K562 (cell line): ENCODE data around the gene HNRNPA3. TPM values are rescaled to one million over a fixed set of nuclear protein-coding genes. Genes with fewer than 3 reads are reported as not detected.

Experiments used
- ATAC-seq: fragments of 200-7000 bp; cut with Tn5 transposase; 3 replicates; pipeline ENCODE4 v1.9.1; 2020; ENCODE audit warnings: moderate library complexity
- BruUV-seq: library from RNA; stranded (reverse); fragments of 400-500 nt; replicated peaks from 2 replicates; lab custom pipeline; 2021; lab: Mats Ljungman, UMichigan
- CTCF ChIA-PET: fragments of 300-600 bp; formaldehyde crosslinking; extraction: SDS; loops from one replicate; lab custom pipeline; 2021; ENCODE audit warnings: low intra/inter-chr PET ratio; lab: Yijun Ruan, JAX
- POLR2A ChIA-PET: fragments of 300-600, 350-650 bp; sonication (Branson Sonifier 250); formaldehyde crosslinking; extraction: SDS; loops from one replicate; lab custom pipeline; 2021; ENCODE audit warnings: antibody characterized with exemption, inconsistent platforms; lab: Yijun Ruan, JAX
- DNase-seq, 4 experiments: peaks; one replicate each; pipeline versions ENCODE4 v3.0.0 to v3.0.0-alpha.2; 2011 to 2018; ENCODE audit warnings: low spot score in 3 of 4, mixed read lengths in 3 of 4; ENCODE audit errors: extremely low read depth in 1 of 4
- FAIRE-seq: peaks from 2 replicates; lab custom pipeline; 2011; peaks lifted over from hg19 to GRCh38; lab: Jason Lieb, UNC
- H2AFZ ChIP-seq: 2 replicates; pipeline ENCODE4 v1.6.0; 2011; ENCODE audit warnings: low read depth, low read length, control low read depth, inconsistent platforms
- H3K27ac ChIP-seq: fragments of 200-600 bp; 3 replicates; pipeline ENCODE4 v1.8.0; 2011; ENCODE audit warnings: low read depth, mild to moderate bottlenecking, control low read depth, inconsistent platforms, low read length, moderate library complexity, mixed read lengths; ENCODE audit errors: extremely low read depth
- H3K27me3 ChIP-seq, 2 experiments: fragments of 300-600 bp in 1 of 2; 2 replicates in 1 of 2; 3 replicates in 1 of 2; pipeline versions ENCODE4 v1.6.0 to v1.8.0; 2011; ENCODE audit warnings: inconsistent platforms in 2 of 2, low read length in 2 of 2, mild to moderate bottlenecking in 1 of 2, mixed read lengths in 1 of 2, moderate library complexity in 1 of 2; ENCODE audit not compliant: control insufficient read depth in 2 of 2, insufficient read depth in 2 of 2
- H3K36me3 ChIP-seq: fragments of 300-600 bp; 3 replicates; pipeline ENCODE4 v1.8.0; 2011; ENCODE audit warnings: mild to moderate bottlenecking, low read length, inconsistent platforms; ENCODE audit not compliant: control insufficient read depth, insufficient read depth
- H3K4me1 ChIP-seq, 2 experiments: fragments of 200-600 bp in 1 of 2; replicated peaks in 1 of 2; 2 replicates in 1 of 2; 3 replicates in 1 of 2; pipeline versions ENCODE4 v1.5.1 to v1.8.0; 2011; ENCODE audit warnings: inconsistent platforms in 2 of 2, low read length in 2 of 2, mild to moderate bottlenecking in 1 of 2, mixed read lengths in 1 of 2, moderate library complexity in 1 of 2; ENCODE audit not compliant: control insufficient read depth in 2 of 2, insufficient read depth in 2 of 2
- H3K4me2 ChIP-seq: 2 replicates; pipeline ENCODE4 v1.6.1; 2011; ENCODE audit warnings: low read length, control low read depth, inconsistent platforms, mixed read lengths; ENCODE audit not compliant: insufficient read depth
- H3K4me3 ChIP-seq: fragments of 200-600 bp; sonication (generic), shearing (Covaris generic); 2 replicates; pipeline ENCODE4 v1.5.1; 2016; ENCODE audit warnings: control low read depth, inconsistent platforms
- H3K79me2 ChIP-seq: fragments of 200-600 bp; 3 replicates; pipeline ENCODE4 v1.8.0; 2011; ENCODE audit warnings: low read length, inconsistent platforms; ENCODE audit not compliant: control insufficient read depth, insufficient read depth
- H3K9ac ChIP-seq, 2 experiments: 2 replicates each; pipeline versions ENCODE4 v1.6.0 to v1.6.1; 2011; ENCODE audit warnings: low read depth in 2 of 2, low read length in 2 of 2, control low read depth in 1 of 2, inconsistent platforms in 1 of 2, mild to moderate bottlenecking in 1 of 2, mixed read lengths in 1 of 2; ENCODE audit not compliant: insufficient read depth in 1 of 2
- H3K9me1 ChIP-seq: one replicate; pipeline ENCODE4 v1.6.0; 2011; ENCODE audit warnings: inconsistent platforms, mild to moderate bottlenecking, low read length, moderate library complexity; ENCODE audit not compliant: control insufficient read depth, insufficient read depth
- H3K9me3 ChIP-seq: replicated peaks from 2 replicates; pipeline ENCODE4 v1.5.1; 2011; ENCODE audit warnings: low read depth, low read length, inconsistent platforms; ENCODE audit not compliant: control insufficient read depth, insufficient read depth
- H4K20me1 ChIP-seq: replicated peaks from 2 replicates; pipeline ENCODE4 v1.6.1; 2011; ENCODE audit warnings: low read length, inconsistent platforms, mixed read lengths; ENCODE audit not compliant: control insufficient read depth, insufficient read depth
- DPF2 ChIP-seq: fragments of 450-650 bp; IDR thresholded peaks from 2 replicates; pipeline ENCODE4 v1.6.1; 2016
- E2F3 ChIP-seq: fragments of 250-450 bp; sonication (Bioruptor Pico); IDR thresholded peaks from 2 replicates; pipeline ENCODE4 v1.4.0; 2020; ENCODE audit warnings: mild to moderate bottlenecking
- NFIC ChIP-seq: fragments of 450-650 bp; IDR thresholded peaks from 2 replicates; pipeline ENCODE4 v1.6.1; 2017; ENCODE audit warnings: mild to moderate bottlenecking, inconsistent platforms
- ZKSCAN8 ChIP-seq: fragments of 200-800 bp; sonication (Bioruptor generic); IDR thresholded peaks from 2 replicates; pipeline ENCODE4 v1.6.1; 2016; ENCODE audit warnings: missing genetic modification characterization, missing compliant biosample characterization
- WGBS: fragments of 100-300 bp; shearing (Covaris generic); methylation state at CpG from one replicate; pipeline ENCODE4 v1.1.6; 2016; ENCODE audit warnings: low coverage, mixed read lengths; ENCODE audit not compliant: insufficient coverage; ENCODE audit errors: missing lambda C conversion rate; 5-methylcytosine and 5-hydroxymethylcytosine counted together
- in situ Hi-C: fragments of 300-500 bp; cut with MboI; formaldehyde crosslinking; loops from 4 replicates; pipeline ENCODE4 v1.15.0; 2018; ENCODE audit warnings: inconsistent platforms, mixed read lengths
- intact Hi-C: fragments of 100-400 bp; cut with micrococcal nuclease; formaldehyde crosslinking; loops from 2 replicates; pipeline ENCODE4 v1.14.2; 2022
- polyA plus RNA-seq, 8 experiments: library from polyadenylated mRNA; depleted of rRNA in 4 of 8; stranded (reverse) in 5 of 8; unstranded in 3 of 8; fragments of >200 nt; fragmentation: Nextera tagmentation in 2 of 8; fragmentation: Illumina TruSeq in 1 of 8; extraction: Ambion mirVana in 2 of 8; extraction: Trizol in 1 of 8; gene quantifications; 2 replicates each; pipeline versions ENCODE4 v1.2.1 to v1.2.3, GENCODE V29; 2011 to 2014; ENCODE audit warnings: inconsistent platforms in 1 of 8, missing spikeins in 1 of 8
- total RNA-seq, 7 experiments: library from RNA; depleted of rRNA in 6 of 7; stranded (reverse); fragments of >200 nt in 6 of 7; fragmentation: Illumina TruSeq in 2 of 7; extraction: Trizol in 2 of 7; gene quantifications; 2 replicates each; pipeline versions ENCODE4 v1.2.1 to v1.2.3, GENCODE V29; 2011 to 2021; ENCODE audit warnings: low replicate concordance in 1 of 7
- TF ChIP-seq, protein P1 (sequence below): sonication (generic); formaldehyde crosslinking; IDR thresholded peaks from 2 replicates; pipeline ENCODE4 v1.8.0; 2022; ENCODE audit warnings: missing genetic modification reagents, mild to moderate bottlenecking, borderline replicate concordance
- TF ChIP-seq, protein P2 (sequence below): sonication (generic); formaldehyde crosslinking; IDR thresholded peaks from 2 replicates; pipeline ENCODE4 v1.8.1; 2023; ENCODE audit warnings: mild to moderate bottlenecking, missing genetic modification reagents
- TF ChIP-seq, protein P3 (sequence below): fragments of 450-650 bp; IDR thresholded peaks from 2 replicates; pipeline ENCODE4 v1.6.1; 2016; ENCODE audit warnings: mild to moderate bottlenecking, moderate library complexity

HNRNPA3 gene
- total and polyA plus RNA-seq, 9 of the 15 experiments (the other 6 are each of a cell fraction or from before 2014, with no cell fraction given) = 72.8 to 428 (median 192) TPM

DNA sequence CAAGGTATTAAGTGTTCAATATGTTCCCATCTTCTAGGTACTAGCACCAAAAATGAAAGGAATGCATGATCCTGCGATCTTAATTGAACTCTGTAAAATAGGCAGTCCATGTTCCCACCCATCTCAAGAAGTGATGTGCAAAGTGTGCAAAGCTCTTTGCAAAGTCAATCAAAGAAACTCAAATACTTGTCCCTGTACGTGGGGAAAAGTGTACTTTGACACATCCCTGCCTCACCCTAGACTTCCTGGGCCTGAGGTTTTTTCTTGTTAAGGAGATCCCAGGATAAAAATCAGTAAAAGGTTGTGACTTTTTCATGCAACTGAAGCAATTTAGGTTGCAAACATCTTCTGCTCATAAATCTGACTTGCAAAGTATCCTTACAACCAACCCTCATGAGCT, 25.3 kb downstream of the HNRNPA3 start:
- Histone ChIP-seq H4K20me1 (peaks cover 14% of the 10 kb centered on the region), H3K4me1 (peaks cover 8 to 28% of the 10 kb centered on the region in 2 experiments), H3K9me3 (no peaks in the 10 kb centered on the region), H3K4me3 (no peak overlapping the region), H3K36me3 (peaks cover 67% of the 10 kb centered on the region), H3K27me3 (no peaks in the 10 kb centered on the region), H2AFZ (no peak overlapping the region), H3K4me2 (no peak overlapping the region), H3K27ac (no peak overlapping the region), H3K9ac (no peak overlapping the region), H3K9me1 (no peaks in the 10 kb centered on the region), H3K79me2 (peaks cover 91% of the 10 kb centered on the region)
- ATAC-seq (no peak), DNase-seq (no peak), FAIRE-seq (no peak)
- CTCF ChIA-PET = no interaction called here
- in situ Hi-C loops (no loop called here), intact Hi-C loops (no loop called here)
- WGBS = 82% methylated on average over 2 of the region's 2 CpGs
- POLR2A ChIA-PET = interaction anchor here (0.5 to 7.4 kb wide), 12 partner anchors 8 to 791 kb away, joined by 3 to 70 read pairs (median 4); partner anchors contain the start of gene HNRNPA3
- no TSS peak for BruUV-seq
- no peak for TF ChIP-seq NFIC
- TF ChIP-seq, protein P1, sequence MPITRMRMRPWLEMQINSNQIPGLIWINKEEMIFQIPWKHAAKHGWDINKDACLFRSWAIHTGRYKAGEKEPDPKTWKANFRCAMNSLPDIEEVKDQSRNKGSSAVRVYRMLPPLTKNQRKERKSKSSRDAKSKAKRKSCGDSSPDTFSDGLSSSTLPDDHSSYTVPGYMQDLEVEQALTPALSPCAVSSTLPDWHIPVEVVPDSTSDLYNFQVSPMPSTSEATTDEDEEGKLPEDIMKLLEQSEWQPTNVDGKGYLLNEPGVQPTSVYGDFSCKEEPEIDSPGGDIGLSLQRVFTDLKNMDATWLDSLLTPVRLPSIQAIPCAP (CRISPR knock-in tag) = no peak
- TF ChIP-seq, protein P2, sequence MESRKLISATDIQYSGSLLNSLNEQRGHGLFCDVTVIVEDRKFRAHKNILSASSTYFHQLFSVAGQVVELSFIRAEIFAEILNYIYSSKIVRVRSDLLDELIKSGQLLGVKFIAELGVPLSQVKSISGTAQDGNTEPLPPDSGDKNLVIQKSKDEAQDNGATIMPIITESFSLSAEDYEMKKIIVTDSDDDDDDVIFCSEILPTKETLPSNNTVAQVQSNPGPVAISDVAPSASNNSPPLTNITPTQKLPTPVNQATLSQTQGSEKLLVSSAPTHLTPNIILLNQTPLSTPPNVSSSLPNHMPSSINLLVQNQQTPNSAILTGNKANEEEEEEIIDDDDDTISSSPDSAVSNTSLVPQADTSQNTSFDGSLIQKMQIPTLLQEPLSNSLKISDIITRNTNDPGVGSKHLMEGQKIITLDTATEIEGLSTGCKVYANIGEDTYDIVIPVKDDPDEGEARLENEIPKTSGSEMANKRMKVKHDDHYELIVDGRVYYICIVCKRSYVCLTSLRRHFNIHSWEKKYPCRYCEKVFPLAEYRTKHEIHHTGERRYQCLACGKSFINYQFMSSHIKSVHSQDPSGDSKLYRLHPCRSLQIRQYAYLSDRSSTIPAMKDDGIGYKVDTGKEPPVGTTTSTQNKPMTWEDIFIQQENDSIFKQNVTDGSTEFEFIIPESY (CRISPR knock-in tag) = no peak
- TF ChIP-seq E2F3 = no peak
- TF ChIP-seq, protein P3, sequence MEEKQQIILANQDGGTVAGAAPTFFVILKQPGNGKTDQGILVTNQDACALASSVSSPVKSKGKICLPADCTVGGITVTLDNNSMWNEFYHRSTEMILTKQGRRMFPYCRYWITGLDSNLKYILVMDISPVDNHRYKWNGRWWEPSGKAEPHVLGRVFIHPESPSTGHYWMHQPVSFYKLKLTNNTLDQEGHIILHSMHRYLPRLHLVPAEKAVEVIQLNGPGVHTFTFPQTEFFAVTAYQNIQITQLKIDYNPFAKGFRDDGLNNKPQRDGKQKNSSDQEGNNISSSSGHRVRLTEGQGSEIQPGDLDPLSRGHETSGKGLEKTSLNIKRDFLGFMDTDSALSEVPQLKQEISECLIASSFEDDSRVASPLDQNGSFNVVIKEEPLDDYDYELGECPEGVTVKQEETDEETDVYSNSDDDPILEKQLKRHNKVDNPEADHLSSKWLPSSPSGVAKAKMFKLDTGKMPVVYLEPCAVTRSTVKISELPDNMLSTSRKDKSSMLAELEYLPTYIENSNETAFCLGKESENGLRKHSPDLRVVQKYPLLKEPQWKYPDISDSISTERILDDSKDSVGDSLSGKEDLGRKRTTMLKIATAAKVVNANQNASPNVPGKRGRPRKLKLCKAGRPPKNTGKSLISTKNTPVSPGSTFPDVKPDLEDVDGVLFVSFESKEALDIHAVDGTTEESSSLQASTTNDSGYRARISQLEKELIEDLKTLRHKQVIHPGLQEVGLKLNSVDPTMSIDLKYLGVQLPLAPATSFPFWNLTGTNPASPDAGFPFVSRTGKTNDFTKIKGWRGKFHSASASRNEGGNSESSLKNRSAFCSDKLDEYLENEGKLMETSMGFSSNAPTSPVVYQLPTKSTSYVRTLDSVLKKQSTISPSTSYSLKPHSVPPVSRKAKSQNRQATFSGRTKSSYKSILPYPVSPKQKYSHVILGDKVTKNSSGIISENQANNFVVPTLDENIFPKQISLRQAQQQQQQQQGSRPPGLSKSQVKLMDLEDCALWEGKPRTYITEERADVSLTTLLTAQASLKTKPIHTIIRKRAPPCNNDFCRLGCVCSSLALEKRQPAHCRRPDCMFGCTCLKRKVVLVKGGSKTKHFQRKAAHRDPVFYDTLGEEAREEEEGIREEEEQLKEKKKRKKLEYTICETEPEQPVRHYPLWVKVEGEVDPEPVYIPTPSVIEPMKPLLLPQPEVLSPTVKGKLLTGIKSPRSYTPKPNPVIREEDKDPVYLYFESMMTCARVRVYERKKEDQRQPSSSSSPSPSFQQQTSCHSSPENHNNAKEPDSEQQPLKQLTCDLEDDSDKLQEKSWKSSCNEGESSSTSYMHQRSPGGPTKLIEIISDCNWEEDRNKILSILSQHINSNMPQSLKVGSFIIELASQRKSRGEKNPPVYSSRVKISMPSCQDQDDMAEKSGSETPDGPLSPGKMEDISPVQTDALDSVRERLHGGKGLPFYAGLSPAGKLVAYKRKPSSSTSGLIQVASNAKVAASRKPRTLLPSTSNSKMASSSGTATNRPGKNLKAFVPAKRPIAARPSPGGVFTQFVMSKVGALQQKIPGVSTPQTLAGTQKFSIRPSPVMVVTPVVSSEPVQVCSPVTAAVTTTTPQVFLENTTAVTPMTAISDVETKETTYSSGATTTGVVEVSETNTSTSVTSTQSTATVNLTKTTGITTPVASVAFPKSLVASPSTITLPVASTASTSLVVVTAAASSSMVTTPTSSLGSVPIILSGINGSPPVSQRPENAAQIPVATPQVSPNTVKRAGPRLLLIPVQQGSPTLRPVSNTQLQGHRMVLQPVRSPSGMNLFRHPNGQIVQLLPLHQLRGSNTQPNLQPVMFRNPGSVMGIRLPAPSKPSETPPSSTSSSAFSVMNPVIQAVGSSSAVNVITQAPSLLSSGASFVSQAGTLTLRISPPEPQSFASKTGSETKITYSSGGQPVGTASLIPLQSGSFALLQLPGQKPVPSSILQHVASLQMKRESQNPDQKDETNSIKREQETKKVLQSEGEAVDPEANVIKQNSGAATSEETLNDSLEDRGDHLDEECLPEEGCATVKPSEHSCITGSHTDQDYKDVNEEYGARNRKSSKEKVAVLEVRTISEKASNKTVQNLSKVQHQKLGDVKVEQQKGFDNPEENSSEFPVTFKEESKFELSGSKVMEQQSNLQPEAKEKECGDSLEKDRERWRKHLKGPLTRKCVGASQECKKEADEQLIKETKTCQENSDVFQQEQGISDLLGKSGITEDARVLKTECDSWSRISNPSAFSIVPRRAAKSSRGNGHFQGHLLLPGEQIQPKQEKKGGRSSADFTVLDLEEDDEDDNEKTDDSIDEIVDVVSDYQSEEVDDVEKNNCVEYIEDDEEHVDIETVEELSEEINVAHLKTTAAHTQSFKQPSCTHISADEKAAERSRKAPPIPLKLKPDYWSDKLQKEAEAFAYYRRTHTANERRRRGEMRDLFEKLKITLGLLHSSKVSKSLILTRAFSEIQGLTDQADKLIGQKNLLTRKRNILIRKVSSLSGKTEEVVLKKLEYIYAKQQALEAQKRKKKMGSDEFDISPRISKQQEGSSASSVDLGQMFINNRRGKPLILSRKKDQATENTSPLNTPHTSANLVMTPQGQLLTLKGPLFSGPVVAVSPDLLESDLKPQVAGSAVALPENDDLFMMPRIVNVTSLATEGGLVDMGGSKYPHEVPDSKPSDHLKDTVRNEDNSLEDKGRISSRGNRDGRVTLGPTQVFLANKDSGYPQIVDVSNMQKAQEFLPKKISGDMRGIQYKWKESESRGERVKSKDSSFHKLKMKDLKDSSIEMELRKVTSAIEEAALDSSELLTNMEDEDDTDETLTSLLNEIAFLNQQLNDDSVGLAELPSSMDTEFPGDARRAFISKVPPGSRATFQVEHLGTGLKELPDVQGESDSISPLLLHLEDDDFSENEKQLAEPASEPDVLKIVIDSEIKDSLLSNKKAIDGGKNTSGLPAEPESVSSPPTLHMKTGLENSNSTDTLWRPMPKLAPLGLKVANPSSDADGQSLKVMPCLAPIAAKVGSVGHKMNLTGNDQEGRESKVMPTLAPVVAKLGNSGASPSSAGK = no peak
- no peak for TF ChIP-seq ZKSCAN8
- no peak for TF ChIP-seq DPF2
